WTC11 (cell line): ENCODE results near the gene TDRD9. TPM values are rescaled to one million over a fixed set of nuclear protein-coding genes. Genes with fewer than 3 reads are reported as not detected.

Source experiments
- ATAC-seq: fragments of 200-7000 bp; cut with Tn5 transposase; 2 replicates; pipeline ENCODE4 v1.10.0; 2021; ENCODE audit warnings: mild to moderate bottlenecking, moderate library complexity
- CTCF ChIA-PET: fragments of 300-600 bp; sonication (Branson Sonifier 250); formaldehyde crosslinking; loops from one replicate; lab custom pipeline; 2021; ENCODE audit warnings: antibody characterized with exemption; lab: Charles Lee
- POLR2A ChIA-PET: fragments of 350-600 bp; sonication (Branson Sonifier 250); formaldehyde crosslinking; loops from one replicate; lab custom pipeline; 2021; ENCODE audit warnings: antibody characterized with exemption; lab: Charles Lee
- DNase-seq: peaks from one replicate; pipeline ENCODE4 v3.0.0; 2021; ENCODE audit warnings: low spot score
- H3K27ac Mint-ChIP-seq: 2 replicates; pipeline ENCODE4 v1.8.0; 2021; ENCODE audit warnings: mixed read lengths
- H3K27me3 Mint-ChIP-seq: 2 replicates; pipeline ENCODE4 v1.8.0; 2021; ENCODE audit warnings: low read depth, mild to moderate bottlenecking, moderate library complexity, mixed read lengths
- H3K36me3 Mint-ChIP-seq: 2 replicates; pipeline ENCODE4 v1.8.0; 2021; ENCODE audit warnings: mixed read lengths
- H3K4me1 Mint-ChIP-seq: 2 replicates; pipeline ENCODE4 v1.8.0; 2022; ENCODE audit warnings: mixed read lengths
- H3K4me3 Mint-ChIP-seq: 2 replicates; pipeline ENCODE4 v1.8.0; 2021; ENCODE audit warnings: mild to moderate bottlenecking, moderate library complexity, mixed read lengths
- H3K9me3 Mint-ChIP-seq: 2 replicates; pipeline ENCODE4 v1.8.0; 2021; ENCODE audit warnings: mixed read lengths
- ATF1 ChIP-seq: sonication (generic); formaldehyde crosslinking; IDR thresholded peaks from 2 replicates; pipeline ENCODE4 v1.8.1; 2023; ENCODE audit warnings: mild to moderate bottlenecking, moderate library complexity, missing genetic modification reagents
- CREM ChIP-seq: sonication (generic); formaldehyde crosslinking; IDR thresholded peaks from 2 replicates; pipeline ENCODE4 v1.8.1; 2022; ENCODE audit warnings: mild to moderate bottlenecking, missing genetic modification reagents, moderate library complexity
- E2F5 ChIP-seq: sonication (generic); formaldehyde crosslinking; IDR thresholded peaks from 2 replicates; pipeline ENCODE4 v1.8.1; 2022; ENCODE audit warnings: mild to moderate bottlenecking, moderate library complexity, missing genetic modification reagents
- ETV6 ChIP-seq: sonication (generic); formaldehyde crosslinking; IDR thresholded peaks from 2 replicates; pipeline ENCODE4 v1.8.1; 2022; ENCODE audit warnings: mild to moderate bottlenecking, missing genetic modification reagents
- GRHL2 ChIP-seq: fragments of 250-450 bp; sonication (Bioruptor Pico); IDR thresholded peaks from 2 replicates; pipeline ENCODE4 v1.8.0; 2022; ENCODE audit warnings: mild to moderate bottlenecking, moderate library complexity; ENCODE audit not compliant: insufficient replicate concordance, severe bottlenecking
- HMGA2 ChIP-seq: fragments of 250-450 bp; sonication (Bioruptor Pico); IDR thresholded peaks from 2 replicates; pipeline ENCODE4 v1.4.0; 2021; ENCODE audit warnings: mild to moderate bottlenecking, moderate library complexity
- HMGXB4 ChIP-seq: sonication (generic); formaldehyde crosslinking; IDR thresholded peaks from 2 replicates; pipeline ENCODE4 v1.8.1; 2023; ENCODE audit warnings: mild to moderate bottlenecking, moderate library complexity, missing genetic modification reagents
- IRF2 ChIP-seq: sonication (generic); formaldehyde crosslinking; IDR thresholded peaks from 2 replicates; pipeline ENCODE4 v1.8.0; 2022; ENCODE audit warnings: low read depth, missing genetic modification reagents, borderline replicate concordance
- MLX ChIP-seq: sonication (generic); formaldehyde crosslinking; IDR thresholded peaks from 2 replicates; pipeline ENCODE4 v1.8.1; 2023; ENCODE audit warnings: mild to moderate bottlenecking, missing genetic modification reagents, moderate library complexity
- NFATC4 ChIP-seq: fragments of 250-450 bp; sonication (Bioruptor Pico); IDR thresholded peaks from 2 replicates; pipeline ENCODE4 v1.9.0; 2021; ENCODE audit warnings: mild to moderate bottlenecking
- NFYB ChIP-seq: sonication (generic); formaldehyde crosslinking; conservative IDR thresholded peaks from 2 replicates; pipeline ENCODE4 v1.8.0; 2022; ENCODE audit warnings: low read depth, missing genetic modification reagents
- PRDM15 ChIP-seq: sonication (generic); formaldehyde crosslinking; IDR thresholded peaks from 2 replicates; pipeline ENCODE4 v1.8.0; 2022; ENCODE audit warnings: missing genetic modification reagents
- RELA ChIP-seq: sonication (generic); formaldehyde crosslinking; IDR thresholded peaks from 2 replicates; pipeline ENCODE4 v1.8.1; 2022; ENCODE audit warnings: missing genetic modification reagents, mild to moderate bottlenecking, borderline replicate concordance
- SMAD4 ChIP-seq: sonication (generic); formaldehyde crosslinking; IDR thresholded peaks from 2 replicates; pipeline ENCODE4 v1.8.0; 2022; ENCODE audit warnings: mild to moderate bottlenecking, missing genetic modification reagents
- TP53 ChIP-seq: sonication (generic); formaldehyde crosslinking; IDR thresholded peaks from 2 replicates; pipeline ENCODE4 v1.8.1; 2023; ENCODE audit warnings: mild to moderate bottlenecking, missing genetic modification reagents
- USF1 ChIP-seq: sonication (generic); formaldehyde crosslinking; IDR thresholded peaks from 2 replicates; pipeline ENCODE4 v1.8.0; 2022; ENCODE audit warnings: mild to moderate bottlenecking, missing genetic modification reagents
- USF2 ChIP-seq: sonication (generic); formaldehyde crosslinking; IDR thresholded peaks from 2 replicates; pipeline ENCODE4 v1.8.1; 2023; ENCODE audit warnings: mild to moderate bottlenecking, missing genetic modification reagents, moderate library complexity
- ZBTB43 ChIP-seq: sonication (generic); formaldehyde crosslinking; IDR thresholded peaks from 2 replicates; pipeline ENCODE4 v1.8.1; 2023; ENCODE audit warnings: mild to moderate bottlenecking, missing genetic modification reagents
- ZNF232 ChIP-seq: sonication (generic); formaldehyde crosslinking; IDR thresholded peaks from 2 replicates; pipeline ENCODE4 v1.8.0; 2022; ENCODE audit warnings: mild to moderate bottlenecking, missing genetic modification reagents
- ZNF396 ChIP-seq: fragments of 250-450 bp; sonication (Bioruptor Pico); IDR thresholded peaks from 2 replicates; pipeline ENCODE4 v1.8.0; 2021; ENCODE audit warnings: mild to moderate bottlenecking, moderate library complexity, borderline replicate concordance
- ZSCAN18 ChIP-seq: fragments of 250-450 bp; sonication (Bioruptor Pico); IDR thresholded peaks from 2 replicates; pipeline ENCODE4 v2.1.2; 2022; ENCODE audit warnings: mild to moderate bottlenecking, moderate library complexity
- total RNA-seq: library from RNA; stranded (reverse); gene quantifications from 3 replicates; pipeline ENCODE4 v1.2.3, GENCODE V29; 2021

Gene TDRD9
- total RNA-seq, 1 experiment from 2014 or later, result 0.17 TPM

- no peak for TF ChIP-seq HMGXB4
- no peak for TF ChIP-seq ZSCAN18 (CRISPR knock-in tag)
- TF ChIP-seq RELA, result no peak
- TF ChIP-seq IRF2 (CRISPR knock-in tag), result no peak
- TF ChIP-seq ATF1 (CRISPR knock-in tag), result no peak
- no peak for TF ChIP-seq ETV6 (CRISPR knock-in tag)
- no peak for TF ChIP-seq PRDM15 (CRISPR knock-in tag)
- TF ChIP-seq TP53 (CRISPR knock-in tag), result no peak
- no peak for TF ChIP-seq MLX (CRISPR knock-in tag)
Measured at GRCh38 chr14:104066279-104066678, 138.0 kb downstream of the TDRD9 start (continued).

- TF ChIP-seq SMAD4 (CRISPR knock-in tag), result no peak
- no peak for TF ChIP-seq ZNF232 (CRISPR knock-in tag)
- POLR2A ChIA-PET, result no interaction called here
- Mint-ChIP-seq H3K9me3 (peaks cover 58% of the 10 kb centered on the region), H3K27me3 (peaks cover 27% of the 10 kb centered on the region), H3K4me3 (no peak overlapping the region), H3K36me3 (peaks cover 26% of the 10 kb centered on the region), H3K4me1 (no peaks in the 10 kb centered on the region), H3K27ac (no peak overlapping the region)
- DNase-seq, result no peak
- CTCF ChIA-PET, result no interaction called here
- no peak for ATAC-seq
Measured at GRCh38 chr14:104066719-104067295, 138.6 kb downstream of the TDRD9 start.

GRCh38 chr14:104069541-104069940, 141.3 kb downstream of the TDRD9 start:
- Mint-ChIP-seq H3K4me3 (no peak overlapping the region), H3K36me3 (peaks cover 33% of the 10 kb centered on the region), H3K4me1 (no peaks in the 10 kb centered on the region), H3K27ac (no peak overlapping the region), H3K27me3 (peaks cover 23% of the 10 kb centered on the region), H3K9me3 (peaks cover 68% of the 10 kb centered on the region)
- ChIA-PET POLR2A (no interaction called here), CTCF (interaction anchor here (0.6 kb wide), 1 partner anchor 8 kb away, joined by 3 read pairs; no protein-coding TSS in a partner anchor)
- no peak for TF ChIP-seq HMGA2
- no peak for TF ChIP-seq ZBTB43 (CRISPR knock-in tag)
- no peak for TF ChIP-seq NFYB (CRISPR knock-in tag)
- TF ChIP-seq USF2, result no peak
- TF ChIP-seq NFATC4 (CRISPR knock-in tag), result no peak
- no peak for TF ChIP-seq E2F5
- no peak for TF ChIP-seq MLX (CRISPR knock-in tag)
- no peak for TF ChIP-seq GRHL2 (CRISPR knock-in tag)
- no peak for TF ChIP-seq ATF1 (CRISPR knock-in tag)
- no peak for TF ChIP-seq USF1 (CRISPR knock-in tag)
- TF ChIP-seq ZNF396 (CRISPR knock-in tag), result no peak
- no peak for TF ChIP-seq CREM (CRISPR knock-in tag)
- no peak for TF ChIP-seq SMAD4 (CRISPR knock-in tag)
- ATAC-seq (no peak), DNase-seq (no peak)
